K562 (cell line): ENCODE measurements around the gene IFNAR2. TPM values are rescaled to one million over a fixed set of nuclear protein-coding genes. Genes with fewer than 3 reads are reported as not detected.

ENCODE experiments used
- BRF1 ChIP-seq: IDR thresholded peaks from 3 replicates; pipeline ENCODE4 v1.6.1; 2011; ENCODE audit warnings: borderline replicate concordance, mild to moderate bottlenecking; ENCODE audit not compliant: insufficient read length; ENCODE audit errors: extremely low read depth
- CREB5 ChIP-seq: fragments of 250-450 bp; sonication (Bioruptor Pico); IDR thresholded peaks from 2 replicates; pipeline ENCODE4 v1.5.0; 2020; ENCODE audit warnings: mild to moderate bottlenecking
- CXXC5 ChIP-seq: fragments of 250-450 bp; sonication (Bioruptor Pico); IDR thresholded peaks from 2 replicates; pipeline ENCODE4 v1.8.0; 2022; ENCODE audit warnings: inconsistent platforms, mild to moderate bottlenecking, moderate library complexity
- JUND ChIP-seq, 2 experiments: IDR thresholded peaks; 2 replicates in 1 of 2; 3 replicates in 1 of 2; pipeline ENCODE4 v1.6.1; 2011; ENCODE audit warnings: borderline replicate concordance in 2 of 2, low read depth in 2 of 2, low read length in 2 of 2, improper control_type of control experiment in 1 of 2, missing biosample characterization in 1 of 2, missing genetic modification characterization in 1 of 2, missing genetic modification reagents in 1 of 2
- MXI1 ChIP-seq: IDR thresholded peaks from 2 replicates; pipeline ENCODE4 v1.6.1; 2011; ENCODE audit warnings: low read depth, mild to moderate bottlenecking, improper control_type of control experiment, low read length
- NCOA2 ChIP-seq, 2 experiments: fragments of 450-650 bp; IDR thresholded peaks; 2 replicates each; pipeline ENCODE4 v1.6.1; 2018; ENCODE audit warnings: mild to moderate bottlenecking in 2 of 2, moderate library complexity in 1 of 2; ENCODE audit not compliant: partially characterized antibody in 2 of 2
- NCOA6 ChIP-seq: fragments of 450-650 bp; IDR thresholded peaks from 2 replicates; pipeline ENCODE4 v1.6.1; 2017; ENCODE audit warnings: mild to moderate bottlenecking
- RB1 ChIP-seq: fragments of 450-650 bp; IDR thresholded peaks from 2 replicates; pipeline ENCODE4 v1.6.1; 2017; ENCODE audit warnings: low read depth, mild to moderate bottlenecking
- RBM34 ChIP-seq: fragments of 200-400 bp; formaldehyde crosslinking; IDR thresholded peaks from 2 replicates; pipeline ENCODE4 v1.6.1; 2018; ENCODE audit warnings: low read length, borderline replicate concordance; ENCODE audit not compliant: insufficient read depth
- RFX1 ChIP-seq: fragments of 450-650 bp; IDR thresholded peaks from 2 replicates; pipeline ENCODE4 v1.6.1; 2016; ENCODE audit warnings: mild to moderate bottlenecking, moderate library complexity
- SRSF9 ChIP-seq: fragments of 200-400 bp; formaldehyde crosslinking; IDR thresholded peaks from 2 replicates; pipeline ENCODE4 v1.6.1; 2017; ENCODE audit warnings: low read depth, low read length, borderline replicate concordance
- STAT5A ChIP-seq: IDR thresholded peaks from 2 replicates; pipeline ENCODE4 v1.6.1; 2012; ENCODE audit warnings: low read length, inconsistent platforms, borderline replicate concordance
- THRB ChIP-seq: fragments of 450-650 bp; formaldehyde crosslinking; conservative IDR thresholded peaks from 2 replicates; pipeline ENCODE4 v1.4.0; 2022; ENCODE audit warnings: mild to moderate bottlenecking, missing genetic modification characterization
- TSC22D4 ChIP-seq: fragments of 450-650 bp; IDR thresholded peaks from 2 replicates; pipeline ENCODE4 v1.6.1; 2016; ENCODE audit warnings: missing genetic modification characterization, missing biosample characterization, control low read depth
- ZC3H11A ChIP-seq: IDR thresholded peaks from 2 replicates; pipeline ENCODE4 v1.6.1; 2012; ENCODE audit warnings: low read depth, low read length, improper control_type of control experiment
- ZNF3 ChIP-seq: fragments of 250-450 bp; sonication (Bioruptor Pico); IDR thresholded peaks from 2 replicates; pipeline ENCODE4 v1.5.0; 2021; ENCODE audit warnings: mild to moderate bottlenecking, moderate library complexity
- ZNF609 ChIP-seq: sonication (generic); formaldehyde crosslinking; IDR thresholded peaks from 2 replicates; pipeline ENCODE4 v1.8.1; 2023; ENCODE audit warnings: missing genetic modification reagents, mild to moderate bottlenecking, borderline replicate concordance
- ZNF780A ChIP-seq: fragments of 250-450 bp; sonication (Bioruptor Pico); IDR thresholded peaks from 2 replicates; pipeline ENCODE4 v1.5.0; 2021; ENCODE audit warnings: mild to moderate bottlenecking
- ZNF79 ChIP-seq: fragments of 250-450 bp; sonication (Bioruptor Pico); IDR thresholded peaks from 2 replicates; pipeline ENCODE4 v1.4.0; 2020; ENCODE audit warnings: low read depth, mild to moderate bottlenecking, moderate library complexity
- polyA plus RNA-seq, 8 experiments: library from polyadenylated mRNA; depleted of rRNA in 4 of 8; stranded (reverse) in 5 of 8; unstranded in 3 of 8; fragments of >200 nt; fragmentation: Nextera tagmentation in 2 of 8; fragmentation: Illumina TruSeq in 1 of 8; extraction: Ambion mirVana in 2 of 8; extraction: Trizol in 1 of 8; gene quantifications; 2 replicates each; pipeline versions ENCODE4 v1.2.1 to v1.2.3, GENCODE V29; 2011 to 2014; ENCODE audit warnings: inconsistent platforms in 1 of 8, missing spikeins in 1 of 8
- total RNA-seq, 7 experiments: library from RNA; depleted of rRNA in 6 of 7; stranded (reverse); fragments of >200 nt in 6 of 7; fragmentation: Illumina TruSeq in 2 of 7; extraction: Trizol in 2 of 7; gene quantifications; 2 replicates each; pipeline versions ENCODE4 v1.2.1 to v1.2.3, GENCODE V29; 2011 to 2021; ENCODE audit warnings: low replicate concordance in 1 of 7

IFNAR2 gene
- total and polyA plus RNA-seq, 9 of the 15 experiments (the other 6 are each of a cell fraction or from before 2014, with no cell fraction given): 1.7 to 48.3 (median 8.4) TPM

- TF ChIP-seq ZNF609: no peak
- no peak for TF ChIP-seq MXI1
- no peak for TF ChIP-seq RBM34
- no peak for TF ChIP-seq ZNF780A (CRISPR knock-in tag)
- no peak for TF ChIP-seq STAT5A
- TF ChIP-seq NCOA6: no peak
- TF ChIP-seq ZNF79 (CRISPR knock-in tag): no peak
- TF ChIP-seq SRSF9: no peak
- no peak for TF ChIP-seq ZNF3 (CRISPR knock-in tag)
- no peak for TF ChIP-seq CREB5 (CRISPR knock-in tag)
- TF ChIP-seq JUND (IDR thresholded peaks at IDR 0.05; ENCODE audit: borderline replicate concordance, low read depth, low read length): peak; percentile 91
- TF ChIP-seq JUND (tag; IDR thresholded peaks at IDR 0.05; ENCODE audit: borderline replicate concordance, low read depth, low read length): peak; percentile 97
- no peak for TF ChIP-seq TSC22D4 (tag)
- TF ChIP-seq NCOA2 (IDR thresholded peaks at IDR 0.05; ENCODE audit: partially characterized antibody in 2 of 2): no peak
- TF ChIP-seq BRF1: no peak
- no peak for TF ChIP-seq ZC3H11A
- no peak for TF ChIP-seq RFX1
- TF ChIP-seq CXXC5 (CRISPR knock-in tag): no peak
- no peak for TF ChIP-seq THRB (CRISPR knock-in tag)
- peak; percentile 48; the same call in 1 of the 2 replicates for TF ChIP-seq RB1
Measured at GRCh38 chr21:33199516-33200217, 30.1 kb upstream of the IFNAR2 start (continued).
